HG03575 (cell line): ENCODE measurements around the gene UPK1A.

Experiments
- ATAC-seq: cut with Tn5 transposase; IDR thresholded peaks from one replicate; pipeline ENCODE4 v1.9.1; 2021; ENCODE audit not compliant: unreplicated experiment, insufficient number of reproducible peaks, low FRiP score; ENCODE audit errors: extremely low read depth

Gene UPK1A

DNA sequence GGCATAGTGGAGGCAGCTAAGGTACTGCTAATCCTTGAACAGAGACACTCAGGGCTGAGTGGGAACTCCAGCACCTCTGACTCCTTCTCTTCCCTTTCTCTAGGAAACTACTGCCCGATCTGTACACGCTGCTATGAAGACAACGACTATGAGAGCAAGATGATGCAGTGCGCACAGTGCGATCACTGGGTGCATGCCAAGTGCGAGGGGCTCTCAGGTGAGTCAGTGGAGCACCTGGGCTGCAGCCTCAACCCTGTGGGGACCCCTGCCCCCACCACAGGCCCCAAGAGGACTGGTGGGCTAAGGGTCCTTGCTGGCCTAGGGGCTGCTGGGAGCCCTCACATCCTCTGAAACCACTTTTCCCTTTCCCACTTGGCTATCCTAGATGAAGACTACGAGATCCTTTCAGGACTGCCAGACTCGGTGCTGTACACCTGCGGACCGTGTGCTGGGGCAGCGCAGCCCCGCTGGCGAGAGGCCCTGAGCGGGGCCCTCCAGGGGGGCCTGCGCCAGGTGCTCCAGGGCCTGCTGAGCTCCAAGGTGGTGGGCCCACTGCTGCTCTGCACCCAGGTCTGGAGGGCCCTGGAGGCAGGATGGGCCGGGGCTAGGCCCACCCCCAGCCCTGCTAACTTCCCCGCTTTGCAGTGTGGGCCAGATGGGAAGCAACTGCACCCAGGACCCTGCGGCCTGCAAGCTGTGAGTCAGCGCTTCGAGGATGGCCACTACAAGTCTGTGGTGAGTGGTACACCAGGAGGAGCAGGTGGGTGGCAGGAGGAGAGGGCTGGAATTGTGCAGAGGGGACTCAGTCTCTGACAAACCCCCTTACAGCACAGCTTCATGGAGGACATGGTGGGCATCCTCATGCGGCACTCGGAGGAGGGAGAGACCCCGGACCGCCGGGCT lies 61.0 kb downstream of the UPK1A start:
- ATAC-seq = no peak
